AG09309 (cell line): ENCODE results near the gene EXOC4.

Source experiments
- DNase-seq: peaks from one replicate; pipeline ENCODE4 v3.0.0-alpha.2; 2010; ENCODE audit warnings: low read depth
- H3K4me3 ChIP-seq: 2 replicates; pipeline ENCODE4 v1.5.1; 2011; ENCODE audit warnings: mild to moderate bottlenecking, low read depth, low read length, moderate library complexity; ENCODE audit not compliant: control insufficient read depth
- TF ChIP-seq, protein P1 (sequence below): IDR thresholded peaks from 2 replicates; pipeline ENCODE4 v1.5.1; 2011; ENCODE audit warnings: mild to moderate bottlenecking, low read depth, low read length, inconsistent platforms; ENCODE audit not compliant: insufficient read depth, control insufficient read depth; ENCODE audit errors: missing control alignments

The EXOC4 gene

GRCh38 chr7:133754708-133755107, 501.8 kb downstream of the EXOC4 start:
- TF ChIP-seq, protein P1, sequence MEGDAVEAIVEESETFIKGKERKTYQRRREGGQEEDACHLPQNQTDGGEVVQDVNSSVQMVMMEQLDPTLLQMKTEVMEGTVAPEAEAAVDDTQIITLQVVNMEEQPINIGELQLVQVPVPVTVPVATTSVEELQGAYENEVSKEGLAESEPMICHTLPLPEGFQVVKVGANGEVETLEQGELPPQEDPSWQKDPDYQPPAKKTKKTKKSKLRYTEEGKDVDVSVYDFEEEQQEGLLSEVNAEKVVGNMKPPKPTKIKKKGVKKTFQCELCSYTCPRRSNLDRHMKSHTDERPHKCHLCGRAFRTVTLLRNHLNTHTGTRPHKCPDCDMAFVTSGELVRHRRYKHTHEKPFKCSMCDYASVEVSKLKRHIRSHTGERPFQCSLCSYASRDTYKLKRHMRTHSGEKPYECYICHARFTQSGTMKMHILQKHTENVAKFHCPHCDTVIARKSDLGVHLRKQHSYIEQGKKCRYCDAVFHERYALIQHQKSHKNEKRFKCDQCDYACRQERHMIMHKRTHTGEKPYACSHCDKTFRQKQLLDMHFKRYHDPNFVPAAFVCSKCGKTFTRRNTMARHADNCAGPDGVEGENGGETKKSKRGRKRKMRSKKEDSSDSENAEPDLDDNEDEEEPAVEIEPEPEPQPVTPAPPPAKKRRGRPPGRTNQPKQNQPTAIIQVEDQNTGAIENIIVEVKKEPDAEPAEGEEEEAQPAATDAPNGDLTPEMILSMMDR = no peak
- no peak overlapping the region for H3K4me3 ChIP-seq
- no peak for DNase-seq

GRCh38 chr7:133755901-133756300, 503.0 kb downstream of the EXOC4 start:
- TF ChIP-seq, protein P1 = no peak
- no peak overlapping the region for H3K4me3 ChIP-seq
- DNase-seq = no peak

- DNase-seq = no peak
- no peak overlapping the region for H3K4me3 ChIP-seq
- TF ChIP-seq, protein P1 = no peak
Measured at GRCh38 chr7:133761443-133761842, 508.6 kb downstream of the EXOC4 start.

- H3K4me3 ChIP-seq = no peak overlapping the region
- peak; percentile 34 for DNase-seq
- TF ChIP-seq, protein P1 = no peak
Measured at GRCh38 chr7:133763076-133763640, 510.3 kb downstream of the EXOC4 start.

- H3K4me3 ChIP-seq = no peak overlapping the region
- TF ChIP-seq, protein P1 = no peak
- DNase-seq = no peak
Measured at GRCh38 chr7:133769668-133770067, 516.8 kb downstream of the EXOC4 start.

DNA sequence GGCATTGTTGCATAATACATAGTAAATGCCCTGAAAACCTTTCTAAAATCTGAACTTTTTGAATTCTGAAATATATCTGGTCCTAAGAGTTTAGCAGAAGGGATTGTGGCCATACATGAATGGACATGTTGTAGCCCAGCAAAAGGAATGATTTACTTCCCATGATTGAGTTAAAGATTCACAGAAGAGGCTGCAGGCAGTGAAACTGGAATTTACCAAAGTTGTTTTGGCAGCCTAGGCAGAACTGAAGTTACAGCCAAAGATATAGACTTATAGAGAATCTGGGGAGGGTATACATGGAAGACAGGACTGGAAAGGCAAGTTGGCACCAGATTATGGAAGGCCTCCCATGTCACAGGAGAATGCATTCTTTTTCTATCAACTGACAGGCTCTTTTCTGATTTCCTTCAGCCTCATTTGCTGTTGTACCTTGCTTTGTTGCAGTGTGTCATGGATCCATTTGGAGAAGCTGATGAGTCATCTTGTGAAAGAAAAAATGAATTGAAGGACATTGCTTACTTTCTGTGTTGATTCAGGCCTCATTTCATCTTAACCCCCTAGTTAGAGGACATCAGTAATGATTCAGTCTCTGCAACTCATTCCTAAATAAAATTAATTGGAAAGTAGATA, 518.1 kb downstream of the EXOC4 start:
- no peak overlapping the region for H3K4me3 ChIP-seq
- TF ChIP-seq, protein P1 = no peak
- no peak for DNase-seq
